ENCODE data around the gene PSD4.

The PSD4 gene

DNA sequence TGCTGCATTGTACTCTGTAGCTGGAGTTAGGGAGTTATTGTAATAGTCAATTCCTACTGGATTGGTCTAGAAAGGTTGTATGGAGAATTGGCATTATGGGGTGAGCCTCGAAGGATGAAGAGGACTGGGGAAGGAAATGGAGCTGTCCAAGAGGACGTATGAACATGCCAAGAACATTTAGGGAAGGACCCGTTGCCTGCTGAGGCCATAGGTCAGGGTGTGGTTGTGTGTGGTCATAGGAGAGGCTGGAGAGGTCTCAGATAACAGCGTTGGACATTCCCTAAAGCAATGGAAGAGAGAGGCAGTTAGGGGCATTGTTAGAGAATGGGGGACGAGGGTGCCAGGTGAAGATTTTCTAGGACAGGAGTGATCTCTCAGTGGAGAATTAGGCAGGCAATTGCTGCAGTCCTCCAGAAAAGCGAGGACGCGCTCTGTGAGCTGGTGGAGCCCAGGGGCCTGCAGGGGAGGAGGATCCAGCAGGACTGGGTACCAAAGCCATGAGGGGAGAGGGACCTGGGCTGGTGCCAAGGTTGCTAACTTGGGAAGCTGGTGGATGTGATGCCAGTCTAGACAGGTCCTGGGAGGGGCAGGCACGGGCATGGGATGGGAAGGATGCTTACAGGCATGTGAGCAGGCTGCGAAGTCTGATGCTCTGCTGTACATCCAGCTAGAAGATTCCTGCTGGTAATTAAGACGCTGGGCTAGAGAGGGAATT lies 9.4 kb upstream of the PSD4 start:
- TF ChIP-seq, protein P1, sequence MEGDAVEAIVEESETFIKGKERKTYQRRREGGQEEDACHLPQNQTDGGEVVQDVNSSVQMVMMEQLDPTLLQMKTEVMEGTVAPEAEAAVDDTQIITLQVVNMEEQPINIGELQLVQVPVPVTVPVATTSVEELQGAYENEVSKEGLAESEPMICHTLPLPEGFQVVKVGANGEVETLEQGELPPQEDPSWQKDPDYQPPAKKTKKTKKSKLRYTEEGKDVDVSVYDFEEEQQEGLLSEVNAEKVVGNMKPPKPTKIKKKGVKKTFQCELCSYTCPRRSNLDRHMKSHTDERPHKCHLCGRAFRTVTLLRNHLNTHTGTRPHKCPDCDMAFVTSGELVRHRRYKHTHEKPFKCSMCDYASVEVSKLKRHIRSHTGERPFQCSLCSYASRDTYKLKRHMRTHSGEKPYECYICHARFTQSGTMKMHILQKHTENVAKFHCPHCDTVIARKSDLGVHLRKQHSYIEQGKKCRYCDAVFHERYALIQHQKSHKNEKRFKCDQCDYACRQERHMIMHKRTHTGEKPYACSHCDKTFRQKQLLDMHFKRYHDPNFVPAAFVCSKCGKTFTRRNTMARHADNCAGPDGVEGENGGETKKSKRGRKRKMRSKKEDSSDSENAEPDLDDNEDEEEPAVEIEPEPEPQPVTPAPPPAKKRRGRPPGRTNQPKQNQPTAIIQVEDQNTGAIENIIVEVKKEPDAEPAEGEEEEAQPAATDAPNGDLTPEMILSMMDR (IDR thresholded peaks at IDR 0.05; ENCODE audit: low read depth, low read length): no peak
- no peak for DNase-seq (ENCODE audit: low read depth in 2 of 2)
- H3K4me3 ChIP-seq (replicated peaks in 1 of 2; ENCODE audit: low read depth in 2 of 2, low read length in 2 of 2): no peak overlapping the region

DNA sequence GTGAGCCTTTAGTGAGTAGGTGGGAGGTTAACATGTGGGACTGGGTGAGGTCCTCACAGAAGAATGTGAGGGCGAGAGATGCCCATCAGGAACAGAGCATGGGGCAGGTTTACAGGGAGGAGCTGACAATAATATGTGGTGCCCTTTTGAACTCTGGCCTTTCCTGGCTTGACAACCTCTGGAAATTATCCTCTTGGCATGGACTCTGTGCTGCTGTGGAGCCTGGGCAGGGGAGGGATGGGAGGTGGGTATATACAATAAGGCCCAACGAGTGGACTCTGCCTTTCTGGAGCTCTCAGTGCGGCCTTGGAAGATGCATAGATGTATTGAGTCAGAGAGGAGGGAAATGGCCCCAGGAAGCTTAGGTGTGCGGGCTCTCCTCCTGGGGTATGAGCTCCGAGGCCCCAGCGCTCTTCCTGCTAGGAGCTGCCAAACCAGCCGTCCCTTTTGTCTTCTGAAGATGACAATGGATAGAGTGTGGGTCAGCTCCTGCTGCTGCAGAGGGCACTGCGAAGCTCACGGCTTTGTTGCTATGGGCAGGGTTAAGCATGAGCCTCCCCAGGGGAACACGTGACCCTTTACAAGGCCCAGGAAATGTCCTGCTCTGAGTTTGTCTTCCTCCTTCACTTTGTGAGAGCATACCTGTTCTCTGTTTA lies 8.7 kb upstream of the PSD4 start:
- no peak overlapping the region for H3K4me3 ChIP-seq (replicated peaks in 1 of 2; ENCODE audit: low read depth in 2 of 2, low read length in 2 of 2)
- TF ChIP-seq, protein P1 (IDR thresholded peaks at IDR 0.05; ENCODE audit: low read depth, low read length): no peak
- no peak for DNase-seq (ENCODE audit: low read depth in 2 of 2)

DNA sequence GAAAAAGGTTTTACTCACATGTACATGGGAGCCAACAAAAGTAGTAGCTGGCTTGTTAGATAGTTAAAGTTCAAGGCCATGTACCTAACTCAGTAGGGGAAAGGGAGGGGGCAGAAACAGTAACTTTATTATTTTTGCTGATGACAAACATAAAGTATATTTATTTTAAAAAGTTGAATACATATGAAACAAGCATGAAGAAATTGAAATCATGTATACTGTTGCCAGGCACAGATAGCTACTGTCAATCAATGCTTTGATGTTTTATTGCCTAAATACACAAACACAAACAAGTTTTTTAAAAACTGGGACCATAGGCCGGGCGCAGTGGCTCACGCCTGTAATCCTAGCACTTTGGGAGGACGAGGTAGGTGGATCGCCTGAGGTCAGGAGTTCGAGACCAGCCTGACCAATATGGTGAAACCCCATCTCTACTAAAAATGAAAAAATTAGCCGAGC lies 7.6 kb upstream of the PSD4 start:
- TF ChIP-seq, protein P1 (IDR thresholded peaks at IDR 0.05; ENCODE audit: low read depth, low read length): no peak
- DNase-seq (ENCODE audit: low read depth in 2 of 2): no peak

DNA sequence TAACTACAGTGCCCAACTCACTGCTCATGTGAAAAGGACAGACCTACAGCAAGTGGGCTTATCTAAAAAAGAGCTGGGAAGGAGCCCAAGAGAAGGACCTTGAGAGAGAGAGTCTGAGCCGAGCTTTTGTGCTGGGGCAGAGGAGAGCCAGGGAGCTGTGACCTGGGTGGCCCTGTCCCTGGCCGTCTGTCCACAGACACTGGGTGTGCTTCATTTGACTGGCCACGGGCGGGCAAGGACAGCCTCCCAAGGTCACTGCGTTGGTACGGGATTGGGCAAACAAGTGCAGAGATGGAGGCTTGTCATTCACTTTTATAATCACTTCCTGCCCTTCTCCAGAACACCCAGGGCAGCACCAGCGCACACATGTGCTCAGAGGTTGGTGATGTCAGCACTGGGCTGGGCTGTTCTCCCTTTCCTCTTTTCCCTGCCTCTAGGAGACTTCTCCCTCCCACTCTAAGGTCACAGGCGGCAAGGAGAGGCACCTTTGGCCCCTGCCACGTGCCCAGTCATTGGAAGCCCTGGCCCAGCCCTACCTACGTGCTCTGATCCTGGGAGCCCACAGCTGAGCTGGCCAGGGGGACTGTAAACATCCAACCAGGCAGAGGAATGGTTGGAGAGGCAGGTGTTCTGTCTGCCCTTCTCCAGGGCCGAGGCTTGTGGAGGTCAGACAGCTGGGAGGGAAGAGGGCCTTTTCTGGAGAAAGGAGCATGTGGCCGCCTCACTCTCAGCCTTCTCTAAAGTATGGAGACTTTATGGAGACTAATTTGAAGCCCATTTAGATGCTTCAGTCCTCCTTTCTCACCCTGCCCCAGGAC lies 6.4 kb upstream of the PSD4 start:
- DNase-seq (ENCODE audit: low read depth in 2 of 2): no peak
- TF ChIP-seq, protein P1 (IDR thresholded peaks at IDR 0.05; ENCODE audit: low read depth, low read length): no peak
- H3K4me3 ChIP-seq (replicated peaks in 1 of 2; ENCODE audit: low read depth in 2 of 2, low read length in 2 of 2): no peak overlapping the region

More for the DNA sequence above, 7.6 kb upstream of the PSD4 start:
- H3K4me3 ChIP-seq (replicated peaks in 1 of 2; ENCODE audit: low read depth in 2 of 2, low read length in 2 of 2): no peak overlapping the region

DNA sequence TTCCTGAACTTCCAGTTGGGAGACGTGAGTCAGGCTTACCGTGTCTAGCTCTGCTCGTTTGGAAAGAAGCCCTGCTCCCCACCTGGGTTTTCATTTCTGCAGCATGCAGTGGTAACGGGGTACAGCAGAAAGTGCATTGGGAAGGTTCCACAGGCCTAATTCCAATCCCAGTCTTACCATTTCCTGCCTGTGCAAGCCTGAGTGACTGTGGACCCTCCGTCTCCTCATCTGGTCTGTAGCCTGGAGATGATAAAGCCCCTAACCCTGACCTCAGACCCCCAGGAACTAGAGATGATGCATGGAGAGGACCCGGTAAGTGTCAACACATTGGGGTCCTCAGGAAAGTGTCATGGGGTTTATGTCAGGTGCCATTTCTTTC lies 5.8 kb upstream of the PSD4 start:
- no peak for DNase-seq (ENCODE audit: low read depth in 2 of 2)
- H3K4me3 ChIP-seq (replicated peaks in 1 of 2; ENCODE audit: low read depth in 2 of 2, low read length in 2 of 2): no peak overlapping the region
- TF ChIP-seq, protein P1 (IDR thresholded peaks at IDR 0.05; ENCODE audit: low read depth, low read length): no peak

DNA sequence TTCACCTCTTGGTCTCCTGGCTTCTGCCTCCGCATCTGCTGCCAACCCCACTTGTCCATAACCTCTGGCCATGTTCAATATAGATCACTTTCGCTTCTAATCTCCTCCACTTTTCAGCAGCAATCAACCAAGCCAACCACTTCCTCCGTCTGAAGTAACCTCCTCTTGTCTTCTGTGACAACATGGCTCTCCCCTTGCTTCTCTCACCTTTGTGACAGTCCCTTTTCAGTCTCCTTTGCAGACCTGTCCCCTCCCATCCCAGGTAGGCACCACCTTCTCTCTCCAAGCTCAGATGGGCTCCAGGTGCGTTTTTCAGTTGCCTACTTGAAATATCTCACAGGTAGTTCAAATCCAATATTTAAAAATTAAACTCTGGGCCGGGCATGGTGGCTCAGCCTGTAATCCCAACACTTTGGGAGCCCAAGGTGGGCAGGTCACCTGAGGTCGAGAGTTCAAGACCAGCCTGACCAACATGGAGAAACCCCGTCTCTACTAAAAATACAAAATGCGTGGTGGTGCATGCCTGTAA lies 4.7 kb upstream of the PSD4 start:
- no peak for DNase-seq (ENCODE audit: low read depth in 2 of 2)
- H3K4me3 ChIP-seq (replicated peaks in 1 of 2; ENCODE audit: low read depth in 2 of 2, low read length in 2 of 2): no peak overlapping the region
- TF ChIP-seq, protein P1 (IDR thresholded peaks at IDR 0.05; ENCODE audit: low read depth, low read length): no peak

Measured in cardiac fibroblast (primary cell).